A673 (cell line): ENCODE results near the gene IQCE.

ENCODE experiments used
- CTCF ChIP-seq: fragments of 300-800, 200-600 bp; sonication (generic); conservative IDR thresholded peaks from 2 replicates; pipeline ENCODE4 v1.5.1; 2017; ENCODE audit warnings: low read depth, mild to moderate bottlenecking, antibody characterized with exemption, low read length, moderate library complexity, mixed read lengths
- EZH2 ChIP-seq: fragments of 200-600 bp; sonication (generic); IDR thresholded peaks from 2 replicates; pipeline ENCODE4 v1.6.1; 2017; ENCODE audit warnings: borderline replicate concordance, low read depth, mild to moderate bottlenecking, mixed read lengths, antibody characterized with exemption, low read length; ENCODE audit not compliant: poor library complexity, severe bottlenecking

- TF ChIP-seq EZH2 (no peak), CTCF (no peak)
These were observed 63.3 kb downstream of the IQCE start for GRCh38 chr7:2621948-2622640.
